Measurements from ENCODE around the gene ANKRD40. TPM values are rescaled to one million over a fixed set of nuclear protein-coding genes. Genes with fewer than 3 reads are reported as not detected.

Gene ANKRD40
- total and polyA plus RNA-seq, 9 of the 15 experiments (the other 6 are each of a cell fraction or from before 2014, with no cell fraction given), result 9.0 to 28.9 (median 27.7) TPM

DNA sequence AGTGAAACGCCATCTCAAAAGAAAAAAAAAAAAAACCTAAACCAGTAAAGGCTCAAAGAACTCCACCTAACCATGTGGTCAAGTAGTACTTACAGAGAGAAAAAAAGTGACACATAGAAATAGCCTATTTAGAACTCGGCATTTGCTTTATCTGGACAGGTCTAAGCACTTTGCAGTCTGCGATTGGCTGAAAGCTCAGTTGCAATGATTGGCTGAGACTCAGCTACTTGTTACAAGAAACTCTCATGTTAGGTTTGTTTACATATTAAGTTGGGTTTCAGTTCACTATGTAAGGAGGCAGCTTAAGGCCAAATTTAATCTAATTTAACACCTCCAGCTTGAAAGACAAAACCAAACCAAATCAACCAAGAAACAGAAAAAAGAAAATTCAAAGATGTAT is 54.0 kb downstream of the ANKRD40 start (continued):
- TF ChIP-seq, protein P1, sequence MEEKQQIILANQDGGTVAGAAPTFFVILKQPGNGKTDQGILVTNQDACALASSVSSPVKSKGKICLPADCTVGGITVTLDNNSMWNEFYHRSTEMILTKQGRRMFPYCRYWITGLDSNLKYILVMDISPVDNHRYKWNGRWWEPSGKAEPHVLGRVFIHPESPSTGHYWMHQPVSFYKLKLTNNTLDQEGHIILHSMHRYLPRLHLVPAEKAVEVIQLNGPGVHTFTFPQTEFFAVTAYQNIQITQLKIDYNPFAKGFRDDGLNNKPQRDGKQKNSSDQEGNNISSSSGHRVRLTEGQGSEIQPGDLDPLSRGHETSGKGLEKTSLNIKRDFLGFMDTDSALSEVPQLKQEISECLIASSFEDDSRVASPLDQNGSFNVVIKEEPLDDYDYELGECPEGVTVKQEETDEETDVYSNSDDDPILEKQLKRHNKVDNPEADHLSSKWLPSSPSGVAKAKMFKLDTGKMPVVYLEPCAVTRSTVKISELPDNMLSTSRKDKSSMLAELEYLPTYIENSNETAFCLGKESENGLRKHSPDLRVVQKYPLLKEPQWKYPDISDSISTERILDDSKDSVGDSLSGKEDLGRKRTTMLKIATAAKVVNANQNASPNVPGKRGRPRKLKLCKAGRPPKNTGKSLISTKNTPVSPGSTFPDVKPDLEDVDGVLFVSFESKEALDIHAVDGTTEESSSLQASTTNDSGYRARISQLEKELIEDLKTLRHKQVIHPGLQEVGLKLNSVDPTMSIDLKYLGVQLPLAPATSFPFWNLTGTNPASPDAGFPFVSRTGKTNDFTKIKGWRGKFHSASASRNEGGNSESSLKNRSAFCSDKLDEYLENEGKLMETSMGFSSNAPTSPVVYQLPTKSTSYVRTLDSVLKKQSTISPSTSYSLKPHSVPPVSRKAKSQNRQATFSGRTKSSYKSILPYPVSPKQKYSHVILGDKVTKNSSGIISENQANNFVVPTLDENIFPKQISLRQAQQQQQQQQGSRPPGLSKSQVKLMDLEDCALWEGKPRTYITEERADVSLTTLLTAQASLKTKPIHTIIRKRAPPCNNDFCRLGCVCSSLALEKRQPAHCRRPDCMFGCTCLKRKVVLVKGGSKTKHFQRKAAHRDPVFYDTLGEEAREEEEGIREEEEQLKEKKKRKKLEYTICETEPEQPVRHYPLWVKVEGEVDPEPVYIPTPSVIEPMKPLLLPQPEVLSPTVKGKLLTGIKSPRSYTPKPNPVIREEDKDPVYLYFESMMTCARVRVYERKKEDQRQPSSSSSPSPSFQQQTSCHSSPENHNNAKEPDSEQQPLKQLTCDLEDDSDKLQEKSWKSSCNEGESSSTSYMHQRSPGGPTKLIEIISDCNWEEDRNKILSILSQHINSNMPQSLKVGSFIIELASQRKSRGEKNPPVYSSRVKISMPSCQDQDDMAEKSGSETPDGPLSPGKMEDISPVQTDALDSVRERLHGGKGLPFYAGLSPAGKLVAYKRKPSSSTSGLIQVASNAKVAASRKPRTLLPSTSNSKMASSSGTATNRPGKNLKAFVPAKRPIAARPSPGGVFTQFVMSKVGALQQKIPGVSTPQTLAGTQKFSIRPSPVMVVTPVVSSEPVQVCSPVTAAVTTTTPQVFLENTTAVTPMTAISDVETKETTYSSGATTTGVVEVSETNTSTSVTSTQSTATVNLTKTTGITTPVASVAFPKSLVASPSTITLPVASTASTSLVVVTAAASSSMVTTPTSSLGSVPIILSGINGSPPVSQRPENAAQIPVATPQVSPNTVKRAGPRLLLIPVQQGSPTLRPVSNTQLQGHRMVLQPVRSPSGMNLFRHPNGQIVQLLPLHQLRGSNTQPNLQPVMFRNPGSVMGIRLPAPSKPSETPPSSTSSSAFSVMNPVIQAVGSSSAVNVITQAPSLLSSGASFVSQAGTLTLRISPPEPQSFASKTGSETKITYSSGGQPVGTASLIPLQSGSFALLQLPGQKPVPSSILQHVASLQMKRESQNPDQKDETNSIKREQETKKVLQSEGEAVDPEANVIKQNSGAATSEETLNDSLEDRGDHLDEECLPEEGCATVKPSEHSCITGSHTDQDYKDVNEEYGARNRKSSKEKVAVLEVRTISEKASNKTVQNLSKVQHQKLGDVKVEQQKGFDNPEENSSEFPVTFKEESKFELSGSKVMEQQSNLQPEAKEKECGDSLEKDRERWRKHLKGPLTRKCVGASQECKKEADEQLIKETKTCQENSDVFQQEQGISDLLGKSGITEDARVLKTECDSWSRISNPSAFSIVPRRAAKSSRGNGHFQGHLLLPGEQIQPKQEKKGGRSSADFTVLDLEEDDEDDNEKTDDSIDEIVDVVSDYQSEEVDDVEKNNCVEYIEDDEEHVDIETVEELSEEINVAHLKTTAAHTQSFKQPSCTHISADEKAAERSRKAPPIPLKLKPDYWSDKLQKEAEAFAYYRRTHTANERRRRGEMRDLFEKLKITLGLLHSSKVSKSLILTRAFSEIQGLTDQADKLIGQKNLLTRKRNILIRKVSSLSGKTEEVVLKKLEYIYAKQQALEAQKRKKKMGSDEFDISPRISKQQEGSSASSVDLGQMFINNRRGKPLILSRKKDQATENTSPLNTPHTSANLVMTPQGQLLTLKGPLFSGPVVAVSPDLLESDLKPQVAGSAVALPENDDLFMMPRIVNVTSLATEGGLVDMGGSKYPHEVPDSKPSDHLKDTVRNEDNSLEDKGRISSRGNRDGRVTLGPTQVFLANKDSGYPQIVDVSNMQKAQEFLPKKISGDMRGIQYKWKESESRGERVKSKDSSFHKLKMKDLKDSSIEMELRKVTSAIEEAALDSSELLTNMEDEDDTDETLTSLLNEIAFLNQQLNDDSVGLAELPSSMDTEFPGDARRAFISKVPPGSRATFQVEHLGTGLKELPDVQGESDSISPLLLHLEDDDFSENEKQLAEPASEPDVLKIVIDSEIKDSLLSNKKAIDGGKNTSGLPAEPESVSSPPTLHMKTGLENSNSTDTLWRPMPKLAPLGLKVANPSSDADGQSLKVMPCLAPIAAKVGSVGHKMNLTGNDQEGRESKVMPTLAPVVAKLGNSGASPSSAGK (IDR thresholded peaks at IDR 0.05), result no peak
- TF ChIP-seq HIVEP1 (CRISPR knock-in tag; IDR thresholded peaks at IDR 0.05) (no peak), TBP (optimal IDR thresholded peaks at IDR 0.05; ENCODE audit: low read depth, low read length) (no peak), ZBTB8A (IDR thresholded peaks at IDR 0.05; ENCODE audit: partially characterized antibody) (no peak), MAFK (IDR thresholded peaks at IDR 0.05; ENCODE audit: low read length) (no peak), ZNF41 (CRISPR knock-in tag; conservative IDR thresholded peaks at IDR 0.05) (no peak), ZNF668 (CRISPR knock-in tag; IDR thresholded peaks at IDR 0.05) (no peak), SIRT6 (IDR thresholded peaks at IDR 0.05; ENCODE audit: low read depth, low read length) (no peak)
